GM12872 (cell line): ENCODE results near the gene WDR19.

Source experiments
- CTCF ChIP-seq: IDR thresholded peaks from 3 replicates; pipeline ENCODE4 v1.5.1; 2011; ENCODE audit warnings: low read depth, mild to moderate bottlenecking, low read length, moderate library complexity; ENCODE audit not compliant: insufficient read depth

WDR19 gene

DNA sequence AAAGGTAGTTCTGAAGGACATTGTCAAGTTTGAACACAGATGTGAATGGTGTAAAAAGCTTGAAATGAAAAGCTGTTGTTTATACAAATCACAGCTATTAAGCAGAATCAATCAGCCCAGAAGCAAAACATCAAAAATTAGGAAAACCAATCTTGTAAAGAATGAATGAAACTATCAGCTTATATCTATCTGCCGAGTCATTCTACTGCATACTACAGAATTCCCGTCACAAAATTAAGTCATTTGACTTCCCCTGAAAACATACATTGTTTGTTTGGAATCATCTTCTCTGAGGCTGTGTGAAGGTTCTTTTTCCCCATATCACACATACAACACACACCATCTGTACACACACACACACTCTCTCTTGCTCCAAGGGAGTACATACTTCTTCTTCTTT, 103.5 kb downstream of the WDR19 start:
- no peak for TF ChIP-seq CTCF

DNA sequence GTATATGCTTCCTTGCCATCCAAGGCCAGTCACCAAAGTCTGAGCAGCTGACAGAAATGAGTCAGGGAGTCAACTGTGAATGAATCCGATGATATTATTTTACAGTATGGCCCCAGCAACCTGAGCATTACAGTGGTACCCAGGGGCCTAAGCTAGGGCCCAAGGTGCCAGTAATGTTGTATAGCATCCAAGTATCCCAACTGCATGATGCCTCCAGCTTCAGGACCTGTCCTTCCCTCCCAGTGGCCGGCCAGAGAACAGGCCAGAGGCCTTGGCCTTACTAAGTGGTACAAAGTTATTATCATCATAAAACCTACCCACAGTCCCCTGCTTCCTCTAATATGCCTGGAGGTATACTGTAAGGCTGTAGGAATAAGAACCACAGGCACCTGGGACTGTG, 103.9 kb downstream of the WDR19 start:
- TF ChIP-seq CTCF, result no peak

DNA sequence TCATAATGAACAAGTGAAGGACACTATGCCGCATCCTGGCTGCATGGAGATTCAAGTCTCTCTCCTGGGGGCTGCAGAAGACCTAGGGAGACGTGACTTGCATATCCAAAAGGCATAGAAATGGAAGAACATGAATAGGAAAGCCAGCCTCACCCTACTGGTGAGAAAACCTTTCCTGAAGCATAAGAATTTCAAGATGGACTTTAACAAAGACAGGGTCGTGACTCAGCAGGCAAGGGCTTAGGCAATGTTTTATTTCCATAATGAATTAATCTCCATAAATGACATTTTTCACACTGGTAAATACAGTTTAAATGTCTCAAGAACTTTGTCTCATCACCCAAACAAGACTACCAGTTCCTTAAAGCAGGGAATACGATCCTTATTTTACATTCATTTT, 104.9 kb downstream of the WDR19 start:
- TF ChIP-seq CTCF, result no peak

- TF ChIP-seq CTCF, result no peak
Measured at GRCh38 chr4:39291686-39292085, 109.4 kb downstream of the WDR19 start.

GRCh38 chr4:39295784-39296183, 113.5 kb downstream of the WDR19 start:
- TF ChIP-seq CTCF, result no peak

GRCh38 chr4:39302901-39303300, 120.6 kb downstream of the WDR19 start:
- TF ChIP-seq CTCF, result no peak

DNA sequence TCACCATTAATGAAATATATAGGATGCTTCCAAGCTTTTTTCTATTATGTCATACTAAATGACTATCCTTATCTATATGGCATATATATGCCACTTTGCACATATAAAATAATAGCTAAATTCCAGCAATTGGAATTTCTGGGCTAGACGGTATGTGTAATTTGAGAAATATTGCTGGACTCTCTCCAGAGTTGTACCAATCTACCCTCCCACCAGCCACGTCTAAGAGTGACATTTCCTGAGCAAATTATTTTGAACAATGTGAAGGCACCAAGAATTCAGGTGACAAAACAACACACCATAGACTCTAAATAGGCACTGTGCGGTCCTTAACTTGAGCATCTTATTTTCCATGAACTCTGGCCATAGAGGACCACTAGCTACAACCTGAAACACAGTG, 121.5 kb downstream of the WDR19 start:
- no peak for TF ChIP-seq CTCF

GRCh38 chr4:39304651-39305050, 122.3 kb downstream of the WDR19 start:
- TF ChIP-seq CTCF, result no peak
